Right lobe of liver (tissue), 6 donors: ENCODE measurements around the gene CAMKK1. TPM values are rescaled to one million over a fixed set of nuclear protein-coding genes. Genes with fewer than 3 reads are reported as not detected.

Experiments used
- ATAC-seq, 4 donors: fragments of 200-7000 bp; cut with Tn5 transposase; one replicate each; pipeline ENCODE4 v1.9.1; 2020; ENCODE audit warnings: mild to moderate bottlenecking in 4 of 4, moderate library complexity in 4 of 4
- DNase-seq, 3 donors: peaks; one replicate each; pipeline ENCODE4 v3.0.0-alpha.2; 2020
- H3K27ac ChIP-seq, 3 donors: fragments of 200-600 bp; one replicate each; pipeline ENCODE4 v1.8.0; 2022
- H3K27me3 ChIP-seq, 2 donors: fragments of 200-600 bp; one replicate each; pipeline ENCODE4 v1.8.0; 2022
- H3K36me3 ChIP-seq, 4 donors: fragments of 200-600 bp; sonication (generic) in 1 of 4; one replicate each; pipeline versions ENCODE4 v1.5.1 to v1.8.0; 2017 to 2022; ENCODE audit warnings: control low read depth in 1 of 4
- H3K4me1 ChIP-seq, 4 donors: fragments of 200-600 bp; sonication (generic) in 1 of 4; one replicate each; pipeline versions ENCODE4 v1.5.1 to v1.8.0; 2017 to 2022; ENCODE audit warnings: control low read depth in 1 of 4
- H3K4me3 ChIP-seq, 3 donors: fragments of 200-600 bp; one replicate each; pipeline ENCODE4 v1.8.0; 2022
- H3K9me3 ChIP-seq, 4 donors: fragments of 200-600 bp; sonication (generic) in 1 of 4; one replicate each; pipeline versions ENCODE4 v1.5.1 to v1.8.0; 2017 to 2022; ENCODE audit warnings: control low read depth in 1 of 4
- POLR2A ChIP-seq: fragments of 450-650 bp; IDR thresholded peaks from one replicate; pipeline ENCODE4 v1.6.1; 2017; ENCODE audit warnings: antibody characterized with exemption, mild to moderate bottlenecking
- WGBS: methylation state at CpG from one replicate; pipeline ENCODE4 v1.1.6; 2018; ENCODE audit warnings: low coverage, low lambda C conversion rate; ENCODE audit not compliant: insufficient coverage; ENCODE audit errors: missing lambda C conversion rate; 5-methylcytosine and 5-hydroxymethylcytosine counted together
- intact Hi-C, 2 donors: fragments of 100-400 bp; cut with DNase I; formaldehyde crosslinking; loops; one replicate each; pipeline versions ENCODE4 v1.11.2 to v1.14.1; 2022
- total RNA-seq, 6 experiments: library from RNA; depleted of rRNA in 2 of 6; stranded (reverse); fragments of >200 nt in 2 of 6; fragmentation: NEBNext Ultra II Directional in 3 of 6; extraction: Animal tissue kit (Norgen Biotek cat#: 25700) in 3 of 6; gene quantifications; one replicate each; pipeline versions ENCODE4 v1.1.0 to v1.2.4, GENCODE V29; 2016 to 2023
- TF ChIP-seq, protein P1 (sequence below), 4 donors: fragments of 200-600 bp in 3 of 4; fragments of 450-650 bp in 1 of 4; IDR thresholded peaks; one replicate each; pipeline versions ENCODE4 v1.5.1 to v1.8.0; 2016 to 2022; ENCODE audit warnings: antibody characterized with exemption in 4 of 4, mild to moderate bottlenecking in 2 of 4
- donor health status: DM: no; HTN: yes; CAD: no.
- donor health status: DM: no; HTN: no; CAD: no.
- donor health status: DM: no; HTN: no; CAD: no.
- donor health status: DM: no; HTN: yes; CAD: no.
- donor health status: DM: no; HTN: yes; CAD: no.

The CAMKK1 gene
- total RNA-seq, 6 experiments from 2014 or later, result 0.35 to 1.1 (median 0.47) TPM

GRCh38 chr17:3935140-3935542 lies 42.3 kb upstream of the CAMKK1 start:
- H3K27me3 ChIP-seq, result no peaks in the 10 kb centered on the region
- H3K4me3 ChIP-seq, result no peak overlapping the region
- H3K4me1 ChIP-seq, result no peaks in the 10 kb centered on the region
- H3K27ac ChIP-seq, result no peak overlapping the region
- intact Hi-C loops, result loop anchor here (10.0 kb wide), 2 partner anchors 70 to 140 kb away; no protein-coding TSS in a partner anchor
- no peaks in the 10 kb centered on the region for H3K36me3 ChIP-seq
- peak; percentile 97 to 100 (median 98) for ATAC-seq
- TF ChIP-seq, protein P1, sequence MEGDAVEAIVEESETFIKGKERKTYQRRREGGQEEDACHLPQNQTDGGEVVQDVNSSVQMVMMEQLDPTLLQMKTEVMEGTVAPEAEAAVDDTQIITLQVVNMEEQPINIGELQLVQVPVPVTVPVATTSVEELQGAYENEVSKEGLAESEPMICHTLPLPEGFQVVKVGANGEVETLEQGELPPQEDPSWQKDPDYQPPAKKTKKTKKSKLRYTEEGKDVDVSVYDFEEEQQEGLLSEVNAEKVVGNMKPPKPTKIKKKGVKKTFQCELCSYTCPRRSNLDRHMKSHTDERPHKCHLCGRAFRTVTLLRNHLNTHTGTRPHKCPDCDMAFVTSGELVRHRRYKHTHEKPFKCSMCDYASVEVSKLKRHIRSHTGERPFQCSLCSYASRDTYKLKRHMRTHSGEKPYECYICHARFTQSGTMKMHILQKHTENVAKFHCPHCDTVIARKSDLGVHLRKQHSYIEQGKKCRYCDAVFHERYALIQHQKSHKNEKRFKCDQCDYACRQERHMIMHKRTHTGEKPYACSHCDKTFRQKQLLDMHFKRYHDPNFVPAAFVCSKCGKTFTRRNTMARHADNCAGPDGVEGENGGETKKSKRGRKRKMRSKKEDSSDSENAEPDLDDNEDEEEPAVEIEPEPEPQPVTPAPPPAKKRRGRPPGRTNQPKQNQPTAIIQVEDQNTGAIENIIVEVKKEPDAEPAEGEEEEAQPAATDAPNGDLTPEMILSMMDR (IDR thresholded peaks at IDR 0.05), result peak; percentile 78 to 83 (median 79)
- no peak for TF ChIP-seq POLR2A
- 25% methylated on average over 2 of the region's 10 CpGs for WGBS
- peak; percentile 80 to 85 (median 81) for DNase-seq
- no peaks in the 10 kb centered on the region for H3K9me3 ChIP-seq

DNA sequence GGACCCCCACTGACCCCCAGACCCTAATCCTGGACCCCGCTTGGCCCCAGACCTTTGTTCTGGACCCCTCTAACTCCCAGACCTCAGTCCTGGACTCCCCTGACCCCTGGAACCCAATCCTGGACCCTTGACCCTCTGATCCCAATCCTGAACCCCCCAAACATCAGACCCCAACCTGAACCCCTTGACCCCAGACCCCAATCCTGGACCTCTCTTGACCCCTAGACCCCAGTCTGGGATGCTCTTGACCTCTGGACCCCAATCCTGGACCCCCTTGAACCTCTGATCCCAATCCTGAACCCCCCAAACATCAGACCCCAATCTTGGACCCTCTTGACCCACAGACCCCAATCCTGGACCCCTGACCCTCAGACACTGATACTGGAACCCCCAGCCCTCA lies 36.9 kb upstream of the CAMKK1 start:
- WGBS, result 75% methylated on average over 1 of the region's 1 CpG
- ATAC-seq, result no peak
- Histone ChIP-seq H3K4me3 (no peak overlapping the region), H3K4me1 (no peaks in the 10 kb centered on the region), H3K27ac (no peak overlapping the region), H3K27me3 (no peaks in the 10 kb centered on the region), H3K9me3 (no peaks in the 10 kb centered on the region), H3K36me3 (no peaks in the 10 kb centered on the region)
- no peak for DNase-seq
- TF ChIP-seq, protein P1 (IDR thresholded peaks at IDR 0.05), result no peak
- TF ChIP-seq POLR2A, result no peak
- intact Hi-C loops, result loop anchor here (10.0 kb wide), 2 partner anchors 75 to 145 kb away; no protein-coding TSS in a partner anchor

DNA sequence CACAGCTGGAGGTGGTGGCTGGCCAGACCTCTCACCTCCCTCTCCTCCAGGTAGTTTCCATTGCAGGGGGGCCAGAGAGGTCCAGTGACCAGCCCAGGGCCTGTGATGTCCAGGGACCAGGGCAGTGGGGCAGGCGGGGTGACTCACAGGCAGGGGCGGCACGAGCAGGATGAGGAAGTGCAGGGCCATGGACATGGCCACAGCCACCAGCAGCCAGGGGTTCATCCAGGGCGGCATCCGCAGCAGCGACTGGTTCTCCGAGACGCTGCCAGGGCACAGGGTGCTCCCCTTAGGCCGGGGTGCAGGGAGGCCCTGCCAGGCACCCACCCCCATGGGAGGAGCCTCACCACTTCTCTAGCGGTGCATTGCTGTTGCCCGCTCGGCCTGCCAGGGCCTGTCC lies 36.3 kb upstream of the CAMKK1 start:
- Histone ChIP-seq H3K27ac (no peak overlapping the region), H3K9me3 (no peaks in the 10 kb centered on the region), H3K4me3 (no peak overlapping the region), H3K27me3 (no peaks in the 10 kb centered on the region), H3K36me3 (no peaks in the 10 kb centered on the region), H3K4me1 (no peaks in the 10 kb centered on the region)
- ATAC-seq, result no peak
- no peak for DNase-seq
- TF ChIP-seq POLR2A, result no peak
- TF ChIP-seq, protein P1 (IDR thresholded peaks at IDR 0.05), result no peak
- intact Hi-C loops, result no loop called here
- no CpG with 5 or more reads among the region's 12 CpGs for WGBS

- Histone ChIP-seq H3K36me3 (no peaks in the 10 kb centered on the region), H3K27ac (no peak overlapping the region)
- DNase-seq, result no peak
Measured at GRCh38 chr17:3928406-3928805, 35.6 kb upstream of the CAMKK1 start.

More at GRCh38 chr17:3928406-3928805, 35.6 kb upstream of the CAMKK1 start:
- no peak for TF ChIP-seq POLR2A
- TF ChIP-seq, protein P1 (IDR thresholded peaks at IDR 0.05), result no peak
- Histone ChIP-seq H3K9me3 (no peaks in the 10 kb centered on the region), H3K4me1 (no peaks in the 10 kb centered on the region), H3K4me3 (no peak overlapping the region), H3K27me3 (no peaks in the 10 kb centered on the region)
- no peak for ATAC-seq
- intact Hi-C loops, result no loop called here
- no CpG with 5 or more reads among the region's 16 CpGs for WGBS
